Body of pancreas (tissue), 4 donors: Measurements from ENCODE around the gene IRAK3.

Experiments used
- CTCF ChIP-seq, 7 experiments: fragments of 450-650 bp in 4 of 7; fragments of 200-600 bp in 3 of 7; sonication (generic) in 3 of 7; IDR thresholded peaks; one replicate each; pipeline ENCODE4 v1.5.1; 2016 to 2019; ENCODE audit warnings: antibody characterized with exemption in 7 of 7
- POLR2A ChIP-seq, 3 donors: fragments of 450-650 bp; IDR thresholded peaks; one replicate each; pipeline ENCODE4 v1.6.1; 2016; ENCODE audit warnings: antibody characterized with exemption in 3 of 3, mild to moderate bottlenecking in 2 of 3

GRCh38 chr12:66269142-66269541, 80.1 kb downstream of the IRAK3 start:
- TF ChIP-seq CTCF (IDR thresholded peaks at IDR 0.05), result no peak
- TF ChIP-seq POLR2A (IDR thresholded peaks at IDR 0.05), result no peak
